ENCODE data around the gene TRERF1. TPM values are rescaled to one million over a fixed set of nuclear protein-coding genes. Genes with fewer than 3 reads are reported as not detected.
"Not testable (repeated sequence)": the region's sequence is repeated elsewhere in the genome, so short reads cannot be mapped to it uniquely, and the experiment has no call there.

TRERF1 gene
- total and polyA plus RNA-seq, 3 donors from 2014 or later: 13.7 to 49.1 (median 40.4) TPM

DNA sequence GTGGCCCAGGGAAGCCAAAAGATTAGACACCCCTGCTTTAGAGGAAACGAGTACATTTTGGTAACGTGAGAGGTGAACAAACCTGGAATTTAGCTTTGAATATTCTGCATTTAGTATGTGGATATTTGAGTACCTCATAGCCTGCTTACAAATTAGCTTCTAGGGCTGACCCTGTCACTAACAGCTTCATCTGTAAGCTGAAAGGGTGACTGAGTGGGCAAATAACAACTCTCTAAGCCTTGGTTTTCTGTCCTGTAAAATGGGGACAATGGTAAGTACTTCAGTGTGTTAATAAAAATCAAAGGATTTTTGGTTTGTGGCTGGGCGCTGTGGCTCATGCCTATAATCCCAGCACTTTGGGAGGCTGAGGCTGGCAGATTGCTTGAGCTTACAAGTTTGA lies 248.5 kb downstream of the TRERF1 start:
- H3K9me3 ChIP-seq: no peaks in the 10 kb centered on the region
- no peaks in the 10 kb centered on the region for H3K36me3 ChIP-seq (ENCODE audit: low read depth, missing control alignments)
- 83 to 89% methylated on average over 3 of the region's 3 CpGs for WGBS, 2 donors
- H3K4me1 ChIP-seq: no peaks in the 10 kb centered on the region
- no peak overlapping the region for H3K4me3 ChIP-seq
- no peak overlapping the region for H3K27ac ChIP-seq
- no peak for DNase-seq
- intact Hi-C loops (cut with DNase I; ENCODE audit: low total_unique reads): no loop called here
- no peak for TF ChIP-seq POLR2A (IDR thresholded peaks at IDR 0.05)
- TF ChIP-seq CTCF (IDR thresholded peaks at IDR 0.05): no peak
- H3K27me3 ChIP-seq: no peaks in the 10 kb centered on the region

DNA sequence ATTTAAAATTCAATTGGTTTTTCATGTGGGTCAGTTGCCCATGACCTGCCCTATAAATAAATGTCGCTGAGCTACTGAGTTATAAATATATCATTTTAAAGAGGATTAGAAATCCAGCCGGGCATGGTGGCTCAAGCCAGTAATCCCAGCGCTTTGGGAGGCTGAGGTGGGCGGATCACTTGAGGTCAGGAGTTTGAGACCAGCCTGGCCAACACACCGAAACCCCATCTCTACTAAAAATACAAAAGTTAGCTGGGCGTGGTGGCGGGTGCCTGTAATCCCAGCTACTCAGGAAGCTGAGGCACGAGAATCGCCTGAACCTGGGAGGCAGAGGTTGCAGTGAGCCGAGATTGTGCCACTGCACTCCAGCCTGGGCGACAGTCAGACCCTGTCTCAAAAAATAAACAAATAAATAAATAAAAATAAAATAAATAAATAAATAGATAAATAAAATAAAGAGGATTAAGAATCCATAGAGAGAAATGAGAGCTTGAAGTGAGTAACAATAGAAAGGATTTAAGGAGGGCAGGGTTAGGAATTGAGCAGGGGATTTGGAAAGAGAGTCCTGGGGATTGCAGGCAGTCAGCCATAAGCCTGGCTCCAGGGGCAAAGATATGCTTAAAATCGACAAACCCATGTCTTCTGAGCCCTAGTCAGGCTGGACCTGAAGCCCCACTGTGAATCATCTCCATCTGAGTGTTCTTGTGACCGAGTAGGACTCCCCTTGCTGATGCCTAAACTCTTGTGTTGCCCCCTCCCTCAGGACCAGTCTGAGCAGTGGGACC lies 249.4 kb downstream of the TRERF1 start:
- WGBS, 2 donors: 89 to 90% methylated on average over 13 of the region's 13 CpGs
- not testable (repeated sequence) for DNase-seq, H3K27ac ChIP-seq

GRCh38 chr6:42201382-42201781 lies 250.3 kb downstream of the TRERF1 start:
- intact Hi-C loops (cut with DNase I; ENCODE audit: low total_unique reads): no loop called here
- no peaks in the 10 kb centered on the region for H3K36me3 ChIP-seq (ENCODE audit: low read depth, missing control alignments)
- H3K4me3 ChIP-seq: no peak overlapping the region
- TF ChIP-seq POLR2A (IDR thresholded peaks at IDR 0.05) (no peak), CTCF (IDR thresholded peaks at IDR 0.05) (no peak)
- H3K4me1 ChIP-seq: no peaks in the 10 kb centered on the region
- 58 to 64% methylated on average over 3 of the region's 3 CpGs for WGBS, 2 donors
- no peaks in the 10 kb centered on the region for H3K27me3 ChIP-seq
- H3K9me3 ChIP-seq: no peaks in the 10 kb centered on the region
- DNase-seq: no peak
- H3K27ac ChIP-seq: no peak overlapping the region

More for the DNA sequence above, 249.4 kb downstream of the TRERF1 start:
- H3K36me3 ChIP-seq (ENCODE audit: low read depth, missing control alignments); H3K4me3 ChIP-seq; intact Hi-C loops (cut with DNase I; ENCODE audit: low total_unique reads); H3K9me3 ChIP-seq; H3K27me3 ChIP-seq; H3K4me1 ChIP-seq: not testable (repeated sequence)

DNA sequence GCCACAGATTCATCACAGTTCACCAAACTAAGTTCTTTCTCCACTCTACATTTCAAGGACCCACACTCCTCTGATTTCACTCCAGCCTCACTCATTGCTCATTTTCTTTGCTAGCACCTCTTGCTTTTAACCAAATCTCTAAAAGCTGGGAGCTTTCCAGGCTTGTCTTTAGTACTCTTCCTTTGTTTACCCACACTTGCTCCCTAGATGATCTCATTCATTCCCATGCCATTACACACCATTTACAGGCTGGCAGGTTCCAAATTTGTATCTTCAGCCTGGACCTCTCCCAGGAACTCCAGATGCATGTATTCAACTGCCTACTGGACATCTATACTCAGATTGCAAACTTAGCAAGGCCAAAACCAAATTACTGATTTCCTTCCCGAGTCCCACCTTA lies 251.7 kb downstream of the TRERF1 start:
- intact Hi-C loops (cut with DNase I; ENCODE audit: low total_unique reads): no loop called here
- WGBS, 2 donors: 59 to 69% methylated on average over 1 of the region's 1 CpG
- no peak overlapping the region for H3K27ac ChIP-seq
- no peak overlapping the region for H3K4me3 ChIP-seq
- TF ChIP-seq CTCF (IDR thresholded peaks at IDR 0.05) (no peak), POLR2A (IDR thresholded peaks at IDR 0.05) (no peak)
- no peak for DNase-seq
- H3K27me3 ChIP-seq: no peaks in the 10 kb centered on the region
- no peaks in the 10 kb centered on the region for H3K36me3 ChIP-seq (ENCODE audit: low read depth, missing control alignments)
- no peaks in the 10 kb centered on the region for H3K9me3 ChIP-seq
- no peaks in the 10 kb centered on the region for H3K4me1 ChIP-seq

- 77 to 81% methylated on average over 5 of the region's 5 CpGs for WGBS, 2 donors
- no peaks in the 10 kb centered on the region for H3K27me3 ChIP-seq
- no peak overlapping the region for H3K27ac ChIP-seq
- DNase-seq: peak; percentile 87
- no peaks in the 10 kb centered on the region for H3K4me1 ChIP-seq
- H3K36me3 ChIP-seq (ENCODE audit: low read depth, missing control alignments): no peaks in the 10 kb centered on the region
- no peak overlapping the region for H3K4me3 ChIP-seq
- no peaks in the 10 kb centered on the region for H3K9me3 ChIP-seq
- TF ChIP-seq POLR2A (IDR thresholded peaks at IDR 0.05) (no peak), CTCF (IDR thresholded peaks at IDR 0.05) (no peak)
- intact Hi-C loops (cut with DNase I; ENCODE audit: low total_unique reads): no loop called here
Observed at GRCh38 chr6:42199106-42199981, 252.4 kb downstream of the TRERF1 start.

All from testis (tissue), 3 donors.